ENCODE results near the gene SLC7A10. TPM values are rescaled to one million over a fixed set of nuclear protein-coding genes. Genes with fewer than 3 reads are reported as not detected.
A peak's percentile ranks its signal among the peaks of the same experiment; 100 is the strongest.

SLC7A10 gene
- total and polyA plus RNA-seq, 5 donors from 2014 or later = 0.15 to 0.19 TPM; not detected in 3

DNA sequence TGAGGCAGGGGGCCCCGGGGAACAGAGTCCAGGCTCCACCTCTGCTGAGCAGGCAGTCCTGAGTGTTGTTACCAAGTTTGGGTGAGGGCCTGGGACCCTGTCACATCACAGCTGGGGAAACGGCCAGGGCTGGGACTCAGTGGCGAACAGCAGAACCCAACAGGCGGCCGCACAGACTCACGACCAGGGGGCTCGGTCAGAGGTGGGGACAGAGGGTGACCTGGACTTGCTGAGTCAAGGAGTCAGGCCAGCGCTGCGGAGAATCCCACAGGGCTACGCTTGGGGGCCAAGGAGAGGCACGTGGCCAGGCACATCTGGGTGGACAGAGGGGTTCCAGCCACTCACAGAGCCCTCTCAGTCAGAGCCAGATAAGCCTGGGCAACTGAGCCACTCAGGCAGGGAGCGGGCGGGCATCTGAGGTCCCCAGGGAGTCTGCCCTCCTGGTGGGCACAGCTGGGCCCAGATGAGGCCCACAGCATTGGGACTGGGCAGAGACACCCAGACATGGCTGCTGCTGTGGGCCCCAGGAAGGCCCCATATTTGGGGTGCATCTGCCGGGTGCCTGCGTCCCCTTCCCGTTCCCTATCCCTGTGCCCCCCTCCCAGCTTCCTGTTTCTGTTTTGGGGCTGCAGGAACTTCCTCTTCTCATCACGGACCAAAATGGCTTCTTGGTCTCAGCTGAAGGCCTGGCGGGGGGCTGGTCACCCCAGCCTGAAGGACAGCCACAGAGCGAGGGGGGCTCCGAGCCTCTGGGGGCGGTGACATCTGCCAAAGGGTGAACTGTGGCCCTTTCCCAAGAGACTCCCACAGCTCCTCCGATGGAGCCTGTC lies 42.7 kb upstream of the SLC7A10 start:
- no peaks in the 10 kb centered on the region for H3K36me3 ChIP-seq (ENCODE audit: control insufficient read depth, insufficient read depth, low read length)
- H3K4me3 Mint-ChIP-seq = no peak overlapping the region
- no peak overlapping the region for H3K4me3 ChIP-seq (ENCODE audit: low read depth, low read length)
- H3K27me3 Mint-ChIP-seq = no peaks in the 10 kb centered on the region
- no peak overlapping the region for H3K27ac ChIP-seq (ENCODE audit: insufficient read depth, low read length, poor library complexity, severe bottlenecking)
- H3K4me1 Mint-ChIP-seq = peaks cover 0 to 2% (median under 1%) of the 10 kb centered on the region in 4 donors
- no peak overlapping the region for H3K27ac Mint-ChIP-seq
- H3K27me3 ChIP-seq (ENCODE audit: control insufficient read depth, insufficient read depth, low read length) = no peaks in the 10 kb centered on the region
- ATAC-seq (ENCODE audit: low read depth in 2 of 2) = no peak
- no peak for DNase-seq
- H3K9me3 Mint-ChIP-seq = no peaks in the 10 kb centered on the region
- H3K4me1 ChIP-seq (ENCODE audit: control insufficient read depth, insufficient read depth, low read length, poor library complexity, severe bottlenecking) = no peaks in the 10 kb centered on the region
- no peaks in the 10 kb centered on the region for H3K36me3 Mint-ChIP-seq
- H3K9me3 ChIP-seq (ENCODE audit: control insufficient read depth in 2 of 2, low read length in 2 of 2) = no peaks in the 10 kb centered on the region

DNA sequence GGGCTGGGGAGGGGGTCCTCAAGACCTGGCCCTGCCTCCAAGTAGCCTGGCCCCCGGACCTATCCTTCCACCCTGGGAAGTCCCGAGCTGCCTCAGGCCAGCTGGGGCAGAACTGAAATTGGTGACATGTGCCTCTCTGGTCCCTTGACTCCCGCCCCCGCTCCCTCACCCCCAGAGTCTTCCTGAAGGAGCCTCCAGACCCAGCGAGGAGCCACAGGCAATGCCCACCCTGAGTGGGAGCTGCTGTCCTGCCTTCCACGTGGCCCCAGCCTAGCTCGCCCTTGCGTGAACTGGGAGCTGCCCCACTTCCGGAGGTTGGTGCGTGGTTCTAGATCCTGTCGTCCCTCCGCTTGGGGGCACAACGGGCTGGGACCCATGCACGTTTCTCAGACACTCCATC lies 42.1 kb upstream of the SLC7A10 start:
- ATAC-seq (ENCODE audit: low read depth in 2 of 2) (no peak), DNase-seq (no peak)
- H3K27ac Mint-ChIP-seq = no peak overlapping the region
- Histone ChIP-seq H3K27ac (ENCODE audit: insufficient read depth, low read length, poor library complexity, severe bottlenecking) (no peak overlapping the region), H3K9me3 (ENCODE audit: control insufficient read depth in 2 of 2, low read length in 2 of 2) (no peaks in the 10 kb centered on the region), H3K27me3 (ENCODE audit: control insufficient read depth, insufficient read depth, low read length) (no peaks in the 10 kb centered on the region), H3K4me3 (ENCODE audit: low read depth, low read length) (no peak overlapping the region), H3K36me3 (ENCODE audit: control insufficient read depth, insufficient read depth, low read length) (no peaks in the 10 kb centered on the region), H3K4me1 (ENCODE audit: control insufficient read depth, insufficient read depth, low read length, poor library complexity, severe bottlenecking) (no peaks in the 10 kb centered on the region)
- no peaks in the 10 kb centered on the region for H3K27me3 Mint-ChIP-seq
- H3K4me1 Mint-ChIP-seq = no peaks in the 10 kb centered on the region
- H3K36me3 Mint-ChIP-seq = no peaks in the 10 kb centered on the region
- no peaks in the 10 kb centered on the region for H3K9me3 Mint-ChIP-seq
- no peak overlapping the region for H3K4me3 Mint-ChIP-seq

DNA sequence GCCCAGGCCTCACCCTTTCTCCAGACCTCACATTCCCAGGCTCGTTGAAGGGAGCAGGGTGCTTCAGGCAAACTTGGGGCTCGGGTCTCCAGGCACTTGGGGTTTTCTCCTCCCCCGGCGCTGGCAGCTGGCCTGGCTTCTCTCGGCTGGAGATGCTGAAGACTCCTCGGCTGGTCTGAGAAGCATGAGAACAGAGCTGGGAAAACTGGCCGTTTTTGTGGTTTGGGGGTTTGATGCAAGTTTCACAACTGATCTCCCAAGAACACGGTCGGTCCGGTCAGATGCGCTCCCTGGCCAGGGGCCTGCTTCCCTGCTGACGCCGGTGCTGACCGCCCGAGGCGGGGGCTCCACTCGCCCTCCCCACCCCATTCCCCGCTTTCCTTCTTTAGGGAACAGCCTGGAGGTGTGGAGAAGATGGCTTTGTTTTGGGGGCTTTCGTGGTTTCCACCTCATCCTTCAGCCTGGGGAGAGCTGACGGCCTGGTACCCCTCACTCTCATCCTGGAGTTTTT lies 41.4 kb upstream of the SLC7A10 start:
- no peaks in the 10 kb centered on the region for H3K27me3 Mint-ChIP-seq
- no peaks in the 10 kb centered on the region for H3K36me3 Mint-ChIP-seq
- no peak overlapping the region for H3K4me3 Mint-ChIP-seq
- Histone ChIP-seq H3K36me3 (ENCODE audit: control insufficient read depth, insufficient read depth, low read length) (no peaks in the 10 kb centered on the region), H3K27ac (ENCODE audit: insufficient read depth, low read length, poor library complexity, severe bottlenecking) (no peak overlapping the region), H3K27me3 (ENCODE audit: control insufficient read depth, insufficient read depth, low read length) (no peaks in the 10 kb centered on the region), H3K4me1 (ENCODE audit: control insufficient read depth, insufficient read depth, low read length, poor library complexity, severe bottlenecking) (no peaks in the 10 kb centered on the region), H3K4me3 (ENCODE audit: low read depth, low read length) (no peak overlapping the region), H3K9me3 (ENCODE audit: control insufficient read depth in 2 of 2, low read length in 2 of 2) (no peaks in the 10 kb centered on the region)
- H3K27ac Mint-ChIP-seq = no peak overlapping the region
- H3K9me3 Mint-ChIP-seq = peaks cover 0 to 2% (median 0%) of the 10 kb centered on the region in 7 donors
- ATAC-seq (ENCODE audit: low read depth in 2 of 2) = no peak
- peaks cover 0 to 6% (median 0%) of the 10 kb centered on the region in 4 donors for H3K4me1 Mint-ChIP-seq
- no peak for DNase-seq

DNA sequence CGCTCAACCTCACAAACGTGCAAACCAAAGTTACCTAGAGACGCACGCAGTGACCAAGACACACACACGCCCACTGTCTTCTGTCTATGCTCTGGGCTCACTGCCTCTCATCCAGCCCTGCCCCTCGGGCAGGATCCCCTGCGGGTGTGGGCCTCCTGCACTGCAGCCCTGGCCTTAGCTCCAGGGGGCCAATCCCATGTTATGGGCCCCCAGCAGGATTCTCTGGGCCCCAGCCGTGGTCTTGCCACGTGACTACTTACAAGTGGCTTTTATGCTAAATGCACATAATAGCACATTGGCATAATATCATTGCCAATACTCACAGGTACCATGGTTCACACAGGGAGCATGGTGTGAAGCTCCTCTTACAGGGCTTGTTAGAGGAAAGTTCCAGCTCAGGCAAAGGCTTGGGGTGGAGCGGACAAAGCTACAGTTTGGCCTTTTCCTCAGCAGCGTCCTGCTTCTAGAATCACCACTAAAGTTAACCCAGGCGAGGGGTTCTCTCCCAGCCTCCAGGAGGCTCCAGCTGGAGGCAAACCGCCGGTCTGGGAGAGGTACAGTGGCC lies 39.3 kb upstream of the SLC7A10 start:
- no peak overlapping the region for H3K4me3 ChIP-seq (ENCODE audit: low read depth, low read length)
- H3K27me3 ChIP-seq (ENCODE audit: control insufficient read depth, insufficient read depth, low read length) = no peaks in the 10 kb centered on the region
- no peaks in the 10 kb centered on the region for H3K36me3 ChIP-seq (ENCODE audit: control insufficient read depth, insufficient read depth, low read length)
- no peaks in the 10 kb centered on the region for H3K9me3 ChIP-seq (ENCODE audit: control insufficient read depth in 2 of 2, low read length in 2 of 2)
- Mint-ChIP-seq H3K4me3 (no peak overlapping the region), H3K27ac (no peak overlapping the region), H3K36me3 (no peaks in the 10 kb centered on the region), H3K9me3 (peaks cover 0 to 2% (median 0%) of the 10 kb centered on the region in 7 donors), H3K27me3 (peaks cover 8% of the 10 kb centered on the region), H3K4me1 (peaks cover 0 to 16% (median 4%) of the 10 kb centered on the region in 4 donors)
- peaks cover 10% of the 10 kb centered on the region for H3K4me1 ChIP-seq (ENCODE audit: control insufficient read depth, insufficient read depth, low read length, poor library complexity, severe bottlenecking)
- no peak overlapping the region for H3K27ac ChIP-seq (ENCODE audit: insufficient read depth, low read length, poor library complexity, severe bottlenecking)
- DNase-seq (no peak), ATAC-seq (ENCODE audit: low read depth in 2 of 2) (no peak)

DNA sequence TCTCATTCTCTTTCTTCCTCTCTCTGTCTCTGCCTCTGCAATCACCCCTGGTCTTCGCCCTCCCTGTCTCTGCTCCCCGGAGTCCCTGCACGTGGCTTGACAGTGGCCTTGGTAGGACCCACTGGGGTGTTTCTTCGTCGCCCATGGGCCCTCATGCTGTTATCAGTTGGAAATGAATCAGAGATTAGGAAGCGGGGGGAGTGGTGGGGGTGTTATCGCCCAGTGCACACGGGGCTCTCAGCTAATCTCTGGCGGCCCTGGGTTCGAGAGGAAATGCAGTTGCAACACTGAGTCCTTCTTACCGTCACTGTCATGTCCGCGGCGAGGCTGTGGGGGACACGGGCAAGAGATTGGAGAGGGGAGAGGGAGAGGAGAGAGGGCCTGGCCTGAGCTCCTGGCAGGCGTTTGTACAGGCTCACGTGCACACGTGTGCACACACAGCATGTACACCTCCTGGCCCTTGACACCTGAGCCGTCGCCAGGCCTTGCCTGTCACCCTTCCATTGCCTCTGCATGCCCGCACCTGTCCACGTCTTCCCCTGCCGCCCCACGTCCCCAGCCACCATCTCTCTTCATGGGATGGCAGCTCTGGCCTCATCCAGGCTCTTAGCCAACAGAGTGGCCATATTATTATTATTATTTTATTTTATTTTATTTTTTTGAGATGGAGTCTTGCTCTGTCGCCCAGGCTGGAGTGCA lies 37.8 kb upstream of the SLC7A10 start:
- Mint-ChIP-seq H3K27me3 (peaks cover 18% of the 10 kb centered on the region), H3K36me3 (no peaks in the 10 kb centered on the region), H3K9me3 (peaks cover 0 to 6% (median 0%) of the 10 kb centered on the region in 7 donors), H3K4me3 (no peak overlapping the region), H3K27ac (no peak overlapping the region), H3K4me1 (peaks cover 0 to 16% (median 4%) of the 10 kb centered on the region in 4 donors)
- H3K4me1 ChIP-seq (ENCODE audit: control insufficient read depth, insufficient read depth, low read length, poor library complexity, severe bottlenecking) = peaks cover 10% of the 10 kb centered on the region
- H3K27me3 ChIP-seq (ENCODE audit: control insufficient read depth, insufficient read depth, low read length) = no peaks in the 10 kb centered on the region
- no peaks in the 10 kb centered on the region for H3K9me3 ChIP-seq (ENCODE audit: control insufficient read depth in 2 of 2, low read length in 2 of 2)
- no peaks in the 10 kb centered on the region for H3K36me3 ChIP-seq (ENCODE audit: control insufficient read depth, insufficient read depth, low read length)
- no peak overlapping the region for H3K27ac ChIP-seq (ENCODE audit: insufficient read depth, low read length, poor library complexity, severe bottlenecking)
- ATAC-seq (ENCODE audit: low read depth in 2 of 2) (no peak), DNase-seq (no peak)
- H3K4me3 ChIP-seq (ENCODE audit: low read depth, low read length) = no peak overlapping the region

DNA sequence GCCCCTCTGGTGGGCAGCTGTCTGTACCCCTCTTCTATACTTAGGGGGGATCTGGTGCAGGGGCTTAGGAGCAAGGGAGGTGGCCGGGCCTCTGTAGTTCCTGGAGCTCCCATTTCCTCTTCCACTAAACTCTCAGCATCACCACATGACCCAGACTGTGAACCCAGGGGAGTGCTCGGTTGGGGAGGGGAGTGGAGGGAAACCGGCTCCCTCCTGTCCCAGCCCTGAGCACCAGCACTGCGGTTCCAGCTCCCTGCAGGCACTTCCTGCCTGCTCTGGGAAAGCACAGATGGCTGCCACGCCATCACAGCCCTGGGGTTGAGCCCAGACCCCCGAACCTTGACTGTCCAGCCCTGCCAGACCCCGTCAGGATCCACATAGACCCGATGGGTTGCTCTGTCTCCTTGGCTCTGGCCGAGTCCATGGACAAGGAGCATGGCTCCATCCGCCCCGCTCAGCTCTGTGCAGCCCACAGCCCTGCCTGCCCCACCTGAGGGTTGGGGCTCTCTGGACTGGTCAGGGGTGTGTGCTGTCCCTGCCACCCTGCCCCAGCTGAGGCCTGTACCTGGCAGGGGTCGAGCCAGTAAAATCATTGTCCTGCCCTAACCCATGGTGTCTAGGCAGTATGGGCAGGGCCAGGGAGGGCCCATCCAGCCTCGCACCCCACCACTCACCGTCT lies 36.0 kb upstream of the SLC7A10 start:
- no peak for ATAC-seq (ENCODE audit: low read depth in 2 of 2)
- Histone ChIP-seq H3K4me3 (ENCODE audit: low read depth, low read length) (no peak overlapping the region), H3K36me3 (ENCODE audit: control insufficient read depth, insufficient read depth, low read length) (no peaks in the 10 kb centered on the region), H3K27me3 (ENCODE audit: control insufficient read depth, insufficient read depth, low read length) (no peaks in the 10 kb centered on the region), H3K27ac (ENCODE audit: insufficient read depth, low read length, poor library complexity, severe bottlenecking) (no peak overlapping the region), H3K4me1 (ENCODE audit: control insufficient read depth, insufficient read depth, low read length, poor library complexity, severe bottlenecking) (peaks cover 10% of the 10 kb centered on the region), H3K9me3 (ENCODE audit: control insufficient read depth in 2 of 2, low read length in 2 of 2) (no peaks in the 10 kb centered on the region)
- H3K27me3 Mint-ChIP-seq = peaks cover 18% of the 10 kb centered on the region
- H3K36me3 Mint-ChIP-seq = no peaks in the 10 kb centered on the region
- peak overlapping the region in 1 of 3 donors; percentile 81 for H3K27ac Mint-ChIP-seq
- H3K9me3 Mint-ChIP-seq = peaks cover 0 to 6% (median 0%) of the 10 kb centered on the region in 7 donors
- no peak for DNase-seq
- peaks cover 0 to 16% (median 4%) of the 10 kb centered on the region in 4 donors for H3K4me1 Mint-ChIP-seq
- H3K4me3 Mint-ChIP-seq = no peak overlapping the region

DNA sequence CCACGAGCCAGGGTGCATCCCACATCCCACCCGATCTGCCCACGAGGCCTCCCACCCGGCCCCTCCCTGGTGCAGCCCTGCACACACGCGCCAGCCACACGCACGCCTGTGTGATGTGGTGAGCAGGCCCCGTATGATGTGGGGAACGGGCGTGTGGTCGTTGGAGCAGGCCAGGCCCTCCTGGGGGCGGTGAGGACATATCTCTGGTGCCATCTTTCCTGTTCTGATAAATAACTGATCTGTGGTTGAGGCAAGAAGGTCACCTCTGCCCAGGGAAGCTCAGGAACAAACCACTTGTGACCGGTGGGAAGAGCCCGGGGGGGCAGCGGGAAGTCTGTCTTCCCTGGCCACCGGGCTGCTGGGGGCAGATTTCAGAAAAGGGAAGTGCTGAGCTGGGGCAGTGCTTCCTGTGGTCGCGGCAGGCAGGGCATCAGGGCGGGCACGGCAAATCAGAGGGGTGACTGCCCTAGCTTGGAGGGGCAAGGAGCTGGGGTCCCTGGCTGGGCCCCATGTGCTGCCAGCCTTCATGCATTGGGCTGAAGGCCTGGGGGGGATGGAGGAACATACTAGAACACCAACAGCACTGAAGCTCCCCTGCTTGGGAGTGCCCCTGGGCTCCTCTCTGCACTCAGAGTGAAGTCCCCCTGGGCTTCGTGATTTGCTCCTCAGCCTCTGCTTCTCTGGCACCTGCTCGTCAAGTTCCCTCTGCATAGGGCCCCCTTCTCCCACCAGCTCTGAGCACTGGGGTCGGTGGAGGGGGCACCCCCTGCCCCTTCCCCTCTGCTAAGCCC lies 35.2 kb upstream of the SLC7A10 start:
- H3K4me3 ChIP-seq (ENCODE audit: low read depth, low read length) = no peak overlapping the region
- no peak overlapping the region for H3K27ac ChIP-seq (ENCODE audit: insufficient read depth, low read length, poor library complexity, severe bottlenecking)
- Mint-ChIP-seq H3K27ac (peak overlapping the region in 1 of 3 donors; percentile 55), H3K9me3 (peaks cover 0 to 6% (median 0%) of the 10 kb centered on the region in 7 donors), H3K27me3 (peaks cover 18% of the 10 kb centered on the region), H3K4me1 (peaks cover 0 to 16% (median 4%) of the 10 kb centered on the region in 4 donors), H3K36me3 (no peaks in the 10 kb centered on the region), H3K4me3 (no peak overlapping the region)
- ATAC-seq (ENCODE audit: low read depth in 2 of 2) (peak in 1 of 2 donors; percentile 34), DNase-seq (no peak)
- H3K4me1 ChIP-seq (ENCODE audit: control insufficient read depth, insufficient read depth, low read length, poor library complexity, severe bottlenecking) = peaks cover 10% of the 10 kb centered on the region
- no peaks in the 10 kb centered on the region for H3K9me3 ChIP-seq (ENCODE audit: control insufficient read depth in 2 of 2, low read length in 2 of 2)
- H3K27me3 ChIP-seq (ENCODE audit: control insufficient read depth, insufficient read depth, low read length) = no peaks in the 10 kb centered on the region
- H3K36me3 ChIP-seq (ENCODE audit: control insufficient read depth, insufficient read depth, low read length) = no peaks in the 10 kb centered on the region

Data from CD4-positive, CD25-positive, alpha-beta regulatory T cell (primary cell).